T-helper 9 cell (primary cell): ENCODE results near the gene GNB2.
A peak's percentile ranks its signal among the peaks of the same experiment; 100 is the strongest.
"Not testable (repeated sequence)": the region's sequence is repeated elsewhere in the genome, so short reads cannot be mapped to it uniquely, and the experiment has no call there.

Experiments
- DNase-seq: peaks from one replicate; pipeline ENCODE4 v3.0.0-alpha.2; 2020
- total RNA-seq, 2 donors: gene quantifications; one replicate each; lab custom pipeline; 2026; lab: John Stamatoyannopoulos, UW

The GNB2 gene
- 113 to 123 reads per million in 2 donors for total RNA-seq

DNA sequence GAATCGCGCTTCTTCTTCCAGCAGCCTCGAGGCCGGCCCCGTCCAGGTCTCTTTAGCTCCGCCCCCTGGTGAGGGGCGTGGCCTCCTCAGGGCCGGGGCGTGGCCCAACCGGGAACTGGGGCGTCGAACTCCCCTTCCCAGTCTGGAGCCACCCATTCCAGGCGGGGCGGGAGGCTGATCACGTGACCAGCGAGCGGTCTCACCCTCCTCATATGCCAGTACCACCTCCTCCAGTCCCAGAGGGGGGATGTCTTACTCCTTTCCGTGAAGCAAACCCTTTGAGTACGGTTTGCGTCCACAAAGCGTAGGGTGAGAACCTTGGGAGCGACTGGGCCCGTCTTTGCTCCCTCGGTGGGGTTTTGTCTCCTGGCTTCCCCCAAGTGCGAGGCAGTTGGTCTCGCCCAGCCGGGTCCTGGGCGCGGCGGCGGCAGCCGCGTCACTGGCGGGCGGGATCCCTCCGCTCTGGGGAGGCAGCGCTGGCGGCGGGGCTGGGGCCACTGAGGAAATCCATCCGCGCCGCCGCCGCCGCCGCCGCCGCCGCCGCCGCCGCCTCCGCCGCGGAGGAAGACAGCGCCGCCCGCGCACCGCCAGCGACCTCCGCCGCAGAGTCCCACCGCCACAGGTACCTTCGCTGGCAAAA lies at the start of gene GNB2:
Gene GNB2, plus strand, starts transcription at position 439 of the 640 bp plus-strand sequence. CDS start 2,526 bp downstream, outside the sequence.
- peak; percentile 97 for DNase-seq

DNA sequence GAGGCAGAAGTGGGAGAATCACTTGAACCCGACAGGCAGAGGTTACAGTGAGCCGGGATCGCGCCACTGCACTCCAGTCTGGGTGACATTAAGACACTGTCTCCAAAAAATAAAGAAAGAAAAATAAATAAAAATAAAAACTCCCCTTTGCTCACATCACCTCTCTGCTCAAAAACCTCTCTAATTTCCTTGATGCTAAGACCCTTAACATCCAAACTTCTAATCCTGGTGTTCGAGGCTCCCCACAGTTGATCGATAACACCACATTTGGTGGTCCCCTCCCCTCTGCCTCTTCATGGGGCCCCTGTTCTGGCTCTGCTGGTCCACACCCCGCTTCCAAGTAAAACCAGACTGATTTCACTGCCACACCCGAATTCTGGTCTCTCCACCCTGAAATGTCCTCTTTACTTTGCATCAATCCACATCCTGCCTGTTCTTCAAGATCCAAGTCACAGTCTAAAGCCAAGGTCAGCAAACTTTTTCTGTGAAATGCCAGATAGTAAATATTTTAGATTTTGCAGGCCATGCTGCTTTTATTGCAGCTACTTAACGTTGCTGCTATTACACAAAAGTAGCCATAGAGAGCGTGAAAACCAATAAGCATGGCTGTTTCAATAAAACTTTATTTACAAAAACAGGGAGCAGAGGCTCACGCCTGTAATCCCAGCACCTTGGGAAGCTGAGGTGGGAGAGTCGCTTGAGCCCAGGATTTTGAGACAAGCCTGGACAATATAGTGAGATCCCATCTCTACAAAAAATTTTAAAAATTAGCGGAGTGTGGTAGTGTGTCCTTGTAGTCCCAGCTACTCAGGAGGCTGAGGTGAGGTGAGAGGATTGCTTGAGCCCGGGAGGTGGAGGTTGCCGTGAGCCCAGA lies 49.4 kb upstream of the GNB2 start:
- no peak for DNase-seq

DNA sequence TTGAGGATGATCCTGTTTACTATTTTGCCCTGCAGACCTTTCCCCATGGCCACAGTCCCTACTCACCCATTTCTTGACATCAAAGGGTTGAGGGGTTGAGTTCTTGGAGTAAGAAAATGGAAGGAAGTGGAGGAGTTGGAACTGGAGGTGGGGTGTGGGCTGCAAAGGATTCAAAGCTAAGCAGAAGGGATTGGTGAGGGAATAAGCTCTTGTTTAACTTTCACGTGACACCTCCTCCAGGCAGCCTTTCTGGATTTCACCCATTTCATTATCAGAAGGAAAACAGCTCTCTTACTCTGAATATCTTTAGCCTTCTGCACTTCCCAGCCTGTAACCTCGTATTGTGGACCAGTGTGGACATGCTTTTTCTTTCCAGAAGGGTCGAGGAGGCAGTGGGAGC lies 47.5 kb upstream of the GNB2 start:
- DNase-seq = no peak

DNA sequence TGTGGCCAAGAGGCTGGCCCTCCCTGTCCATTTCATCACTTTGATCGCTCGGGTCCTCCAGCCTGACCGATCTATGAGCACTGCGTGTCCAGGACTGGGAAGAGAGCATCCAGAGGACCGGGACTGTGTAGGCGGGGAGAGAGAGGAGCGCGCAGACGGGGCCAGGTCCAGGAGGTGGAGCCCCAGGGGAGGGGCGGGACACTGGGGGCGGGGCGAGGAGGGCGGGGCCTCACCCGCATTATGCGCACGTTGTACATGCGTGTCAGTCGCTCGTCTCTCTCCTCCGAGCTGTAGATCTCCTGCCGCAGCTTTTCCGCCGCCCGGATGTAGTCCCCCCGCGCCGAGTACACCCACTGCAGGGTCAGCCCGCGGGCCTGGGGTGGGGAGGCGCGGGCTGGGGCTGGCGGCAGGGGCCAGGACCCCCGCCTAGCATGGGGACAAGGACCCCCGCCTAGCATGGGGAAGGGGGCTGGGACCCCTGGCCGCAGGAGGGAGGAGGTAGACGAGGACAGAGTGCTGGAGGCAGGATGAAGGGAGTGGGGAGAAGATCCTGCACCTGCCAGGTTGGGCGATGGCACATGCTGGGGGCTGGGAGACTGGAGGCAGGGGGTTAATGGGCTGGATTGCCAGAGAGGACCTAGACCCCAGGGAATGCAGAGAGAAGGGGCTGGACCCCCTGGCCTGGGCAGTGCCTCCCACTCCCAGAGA lies 46.9 kb upstream of the GNB2 start:
- DNase-seq = peak; percentile 88

DNA sequence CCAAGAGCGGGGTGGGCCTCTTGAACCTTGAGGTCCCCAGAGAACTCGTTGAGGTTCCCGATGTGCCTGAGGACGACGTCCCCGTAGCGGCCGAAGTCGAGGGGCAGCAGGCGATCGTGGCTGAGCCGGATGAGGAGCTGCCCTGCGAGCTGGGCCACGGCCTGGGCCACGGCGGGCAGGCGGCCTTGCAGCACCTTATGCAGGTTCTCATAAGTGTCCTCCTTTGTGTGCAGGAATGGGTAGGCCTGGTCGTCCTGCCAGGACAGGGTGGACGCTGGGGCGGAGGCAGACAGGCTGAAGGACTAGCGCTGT lies 46.3 kb upstream of the GNB2 start:
- DNase-seq = no peak

DNA sequence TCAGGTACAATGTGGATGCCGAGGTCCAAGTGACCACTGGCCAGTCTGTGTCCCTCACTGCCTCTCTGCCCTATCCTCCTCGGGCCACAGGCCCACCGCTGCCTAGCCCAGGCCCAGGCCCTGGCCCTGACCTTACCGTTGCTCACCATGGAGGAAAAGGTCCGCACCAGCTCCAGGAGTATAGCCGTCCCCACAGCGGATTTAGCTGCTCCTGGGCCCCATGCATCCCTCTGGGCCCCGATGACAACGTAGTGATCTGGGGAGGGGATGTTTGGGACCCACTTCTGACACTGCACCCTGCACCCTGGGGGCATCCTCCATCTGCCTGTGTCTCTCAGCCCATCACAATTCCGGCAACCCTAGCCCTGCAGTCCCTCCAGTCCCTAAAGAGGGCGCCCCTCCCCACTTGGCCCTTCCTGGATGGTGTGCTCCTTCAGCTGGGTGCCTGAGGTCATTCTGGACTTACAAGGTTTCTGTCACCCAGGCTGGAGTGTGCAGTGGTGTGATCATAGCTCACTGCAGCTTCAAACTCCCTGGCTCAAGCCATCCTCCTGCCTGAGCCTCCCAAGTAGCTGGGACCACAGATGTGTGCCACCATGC lies 44.3 kb upstream of the GNB2 start:
- no peak for DNase-seq

DNA sequence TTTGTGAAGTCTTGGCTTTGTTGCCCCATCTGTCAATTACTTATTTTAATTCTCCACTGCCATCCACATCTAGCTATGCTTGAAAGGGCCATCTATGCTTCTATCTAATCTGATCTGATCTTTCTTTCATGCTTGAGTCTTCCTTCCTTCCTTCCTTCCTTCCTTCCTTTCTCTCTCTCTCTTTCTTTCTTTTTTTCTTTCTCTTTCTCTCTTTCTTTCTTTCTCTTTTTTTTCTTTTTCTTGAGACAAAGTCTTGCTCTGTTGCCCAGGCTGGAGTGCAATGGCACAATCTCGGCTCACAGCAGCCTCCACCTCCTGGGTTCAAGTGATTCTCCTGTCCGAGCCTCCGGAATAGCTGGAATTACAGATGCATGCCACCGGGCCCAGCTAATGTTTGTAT lies 43.5 kb upstream of the GNB2 start:
- DNase-seq = no peak

DNA sequence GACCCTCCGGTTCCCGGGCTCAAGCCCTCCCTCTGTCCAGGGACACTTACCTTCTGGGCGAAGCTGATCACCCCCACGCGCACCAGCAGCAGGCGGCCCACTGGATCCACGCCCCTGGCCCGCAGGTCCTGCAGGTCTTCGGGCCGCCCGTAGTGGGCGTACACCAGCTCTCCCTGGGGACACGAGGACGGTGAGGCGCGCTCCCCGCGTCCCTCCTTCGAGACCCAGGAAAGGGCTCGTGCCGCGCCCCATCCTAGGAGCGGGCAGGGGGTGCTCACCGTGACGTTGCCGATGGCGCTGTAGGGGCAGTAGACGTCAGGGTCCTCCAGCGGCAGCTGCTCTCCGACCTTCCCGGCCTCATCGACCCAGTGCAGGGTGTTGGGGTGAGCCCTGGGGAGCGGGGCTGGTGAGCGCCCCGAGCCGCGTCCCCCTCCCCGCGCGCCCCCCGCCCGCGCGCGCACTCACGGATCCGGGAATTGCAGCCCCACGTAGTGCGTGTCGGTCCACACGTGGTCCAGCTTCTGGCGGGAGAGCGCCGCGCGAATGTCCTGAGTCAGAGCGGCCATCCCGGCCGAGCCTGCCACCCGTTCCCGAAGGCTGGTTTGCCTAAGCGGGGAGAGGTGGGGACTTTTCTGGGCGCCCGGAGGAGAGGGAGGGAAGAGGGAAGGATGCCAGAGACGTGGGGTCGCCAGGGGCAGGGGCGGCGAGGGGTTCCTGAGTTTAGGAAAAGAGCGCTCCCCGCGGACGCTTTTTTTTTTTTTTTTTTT lies 40.4 kb upstream of the GNB2 start:
- peak; percentile 46 for DNase-seq

DNA sequence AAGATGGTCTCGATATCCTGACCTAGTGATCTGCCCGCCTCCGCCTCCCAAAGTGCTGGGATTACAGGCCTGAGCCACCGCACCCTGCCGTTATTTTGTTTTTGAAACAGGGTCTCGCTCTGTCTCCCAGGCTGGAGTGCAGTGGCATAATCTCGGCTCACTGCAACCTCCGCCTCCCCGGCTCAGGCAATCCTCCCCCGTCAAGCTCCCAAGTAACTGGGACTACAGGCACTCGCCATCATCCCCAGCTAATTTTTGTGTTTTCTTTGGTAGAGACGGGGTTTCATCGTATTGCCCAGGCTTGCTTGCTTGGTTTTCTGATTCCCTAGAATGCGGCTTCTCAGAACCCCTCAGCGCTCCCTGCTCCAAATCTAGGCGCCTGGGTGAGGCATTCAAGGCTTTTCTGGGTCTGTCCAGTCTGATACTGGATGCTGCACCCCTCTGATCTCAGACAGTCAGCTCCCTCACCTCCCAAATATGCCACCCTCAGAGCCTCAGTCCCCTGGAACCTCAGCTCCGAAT lies 33.5 kb upstream of the GNB2 start:
- no peak for DNase-seq

DNA sequence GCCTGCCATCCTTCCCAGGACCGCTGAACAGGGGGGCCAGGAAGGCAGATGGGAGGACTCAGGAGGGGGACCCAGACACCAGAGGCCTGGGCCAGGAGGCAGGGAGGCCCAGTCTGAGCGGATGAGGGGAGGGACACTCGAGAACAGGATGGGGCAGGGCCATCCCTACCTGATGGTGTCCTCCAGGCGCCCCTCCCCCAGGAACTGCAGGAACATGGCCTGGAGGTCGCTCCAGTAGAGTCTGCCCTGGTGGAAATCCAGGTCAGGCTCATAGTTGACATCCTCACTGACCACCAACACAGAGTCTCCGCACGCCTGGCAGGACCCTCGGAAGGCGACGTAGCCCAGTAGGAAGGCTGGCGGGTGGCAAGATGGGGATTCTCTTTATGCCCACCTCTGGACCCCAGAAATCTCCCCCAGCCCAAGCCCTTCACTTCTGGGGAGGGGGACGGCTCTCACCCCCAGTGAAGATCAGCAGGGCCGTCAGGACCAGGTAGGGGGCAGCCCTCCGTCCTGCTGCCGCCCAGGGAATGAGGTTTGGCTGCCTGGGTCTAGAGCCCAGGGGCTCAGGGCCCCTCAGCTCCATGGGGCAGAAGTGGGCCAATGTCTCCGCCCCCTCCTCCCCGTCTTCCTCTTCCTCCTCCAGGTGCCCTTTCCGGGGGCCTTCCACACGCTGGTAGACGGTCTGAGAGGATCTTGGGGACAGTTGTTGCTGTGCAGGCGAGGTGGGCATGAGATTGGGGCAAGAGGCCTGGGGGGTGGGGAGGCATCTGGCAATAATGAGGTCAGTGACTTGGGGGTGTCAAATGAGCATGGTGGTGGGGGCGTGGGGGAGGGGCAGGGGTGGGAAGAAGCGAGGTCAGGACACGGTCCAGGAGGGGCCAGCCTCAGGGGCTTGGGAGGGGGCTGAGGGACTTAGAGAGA lies 32.8 kb upstream of the GNB2 start:
- no peak for DNase-seq

DNA sequence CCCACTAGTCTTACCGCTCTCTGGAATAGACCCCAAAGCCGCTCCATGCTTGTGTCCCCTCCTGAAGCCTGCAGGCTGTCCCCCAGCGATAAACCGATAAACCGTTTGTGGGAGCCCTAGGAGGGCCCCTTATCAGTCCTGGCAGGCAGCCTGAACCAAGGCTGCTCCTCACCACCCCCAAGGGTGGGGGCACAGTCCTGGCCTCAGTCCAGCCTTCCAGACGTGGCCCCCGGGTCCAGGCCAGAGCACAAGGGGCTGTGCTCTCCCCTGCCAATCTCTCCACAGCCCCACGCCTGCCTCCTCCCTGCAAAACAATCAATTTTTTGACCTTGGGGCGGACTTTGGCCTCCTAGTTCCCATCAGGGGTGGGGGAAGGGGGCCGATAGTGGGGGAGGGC lies 32.1 kb upstream of the GNB2 start, which contains the start of gene TFR2:
Gene TFR2, minus strand, starts transcription at position 90 of the 397 bp plus-strand sequence. Its CDS starts 43 bp downstream, at position 47.
- DNase-seq = no peak

DNA sequence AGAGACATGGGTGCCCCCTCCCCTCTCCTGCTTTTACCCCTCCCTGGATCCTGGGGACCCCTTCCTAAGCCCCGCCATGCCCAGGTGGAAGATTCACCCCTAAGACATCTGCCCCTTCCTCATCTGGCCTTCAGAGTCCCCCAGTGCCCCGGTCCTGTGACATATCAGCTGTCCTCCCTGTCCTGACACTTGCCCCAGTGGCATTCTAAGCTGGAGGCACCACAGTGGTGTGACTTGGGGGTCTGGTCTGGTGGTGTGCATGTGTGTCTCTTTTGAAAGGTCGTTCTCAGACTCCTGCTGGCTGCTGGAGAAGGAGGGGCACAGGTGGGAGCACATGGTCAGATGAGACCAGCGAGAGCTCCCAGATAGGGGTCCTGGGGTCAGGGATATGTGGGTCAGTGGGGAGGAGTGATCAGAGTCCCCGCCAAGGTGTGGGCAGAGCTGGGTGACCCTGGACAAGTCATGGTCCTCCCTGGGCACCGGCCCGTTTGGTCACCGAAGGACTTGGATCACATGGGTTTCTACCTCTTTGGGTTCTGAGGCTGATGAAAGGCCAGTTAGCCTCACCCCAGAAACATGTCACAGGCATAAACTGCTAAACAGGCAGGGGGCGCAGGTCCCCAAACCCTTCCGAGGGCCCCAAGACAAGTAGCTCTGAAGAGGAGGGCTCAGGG lies 31.5 kb upstream of the GNB2 start:
- no peak for DNase-seq

DNA sequence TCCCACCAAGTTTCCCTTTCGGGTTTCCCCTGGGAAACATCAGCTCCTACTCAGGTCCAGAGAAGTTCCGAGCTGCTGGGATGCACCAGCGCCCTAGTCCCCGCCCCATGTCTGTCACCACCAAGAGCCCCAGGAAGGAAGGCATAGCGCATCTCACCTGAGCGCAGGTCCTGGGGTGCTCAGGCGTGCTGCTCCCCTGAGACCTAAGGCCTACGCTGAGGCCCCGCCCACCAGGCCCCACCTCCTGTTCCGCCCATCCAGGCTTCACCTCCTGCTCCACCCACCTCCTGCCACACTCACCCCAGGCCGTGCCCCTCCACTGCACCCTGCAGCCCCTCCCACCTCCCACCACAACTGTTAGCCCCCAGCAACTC lies 31.0 kb upstream of the GNB2 start:
- DNase-seq = no peak

DNA sequence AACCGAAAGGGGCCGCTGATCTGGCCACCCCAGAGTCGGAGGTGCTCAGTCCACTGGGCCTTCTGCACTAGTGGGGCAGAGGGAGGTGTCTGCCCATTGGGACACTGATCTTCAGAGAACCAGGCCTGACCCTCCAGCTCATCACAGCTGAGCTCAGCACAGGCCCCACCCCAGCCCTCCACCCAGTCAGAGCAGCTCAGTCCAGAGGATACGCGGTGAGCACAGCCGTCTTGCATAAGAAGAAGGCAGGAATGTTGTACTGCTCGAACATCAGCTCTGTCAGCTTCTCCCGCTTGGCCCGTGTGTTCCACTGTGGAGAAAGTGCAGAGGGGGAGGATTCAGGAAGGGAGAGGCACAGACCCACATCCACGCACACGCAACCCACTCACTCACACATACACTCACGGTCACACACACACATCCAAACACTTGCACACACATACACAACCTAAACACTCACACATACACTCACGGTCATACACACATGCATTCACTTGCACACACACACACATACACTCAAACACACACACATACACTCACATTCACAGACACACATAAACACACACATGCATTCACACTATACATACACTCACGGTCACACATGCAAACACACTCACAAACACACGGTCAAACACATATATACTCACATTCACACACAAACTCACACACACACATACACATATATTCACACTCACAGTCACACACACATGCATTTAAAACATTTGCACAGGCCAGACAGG lies 23.5 kb upstream of the GNB2 start:
- DNase-seq = no peak

DNA sequence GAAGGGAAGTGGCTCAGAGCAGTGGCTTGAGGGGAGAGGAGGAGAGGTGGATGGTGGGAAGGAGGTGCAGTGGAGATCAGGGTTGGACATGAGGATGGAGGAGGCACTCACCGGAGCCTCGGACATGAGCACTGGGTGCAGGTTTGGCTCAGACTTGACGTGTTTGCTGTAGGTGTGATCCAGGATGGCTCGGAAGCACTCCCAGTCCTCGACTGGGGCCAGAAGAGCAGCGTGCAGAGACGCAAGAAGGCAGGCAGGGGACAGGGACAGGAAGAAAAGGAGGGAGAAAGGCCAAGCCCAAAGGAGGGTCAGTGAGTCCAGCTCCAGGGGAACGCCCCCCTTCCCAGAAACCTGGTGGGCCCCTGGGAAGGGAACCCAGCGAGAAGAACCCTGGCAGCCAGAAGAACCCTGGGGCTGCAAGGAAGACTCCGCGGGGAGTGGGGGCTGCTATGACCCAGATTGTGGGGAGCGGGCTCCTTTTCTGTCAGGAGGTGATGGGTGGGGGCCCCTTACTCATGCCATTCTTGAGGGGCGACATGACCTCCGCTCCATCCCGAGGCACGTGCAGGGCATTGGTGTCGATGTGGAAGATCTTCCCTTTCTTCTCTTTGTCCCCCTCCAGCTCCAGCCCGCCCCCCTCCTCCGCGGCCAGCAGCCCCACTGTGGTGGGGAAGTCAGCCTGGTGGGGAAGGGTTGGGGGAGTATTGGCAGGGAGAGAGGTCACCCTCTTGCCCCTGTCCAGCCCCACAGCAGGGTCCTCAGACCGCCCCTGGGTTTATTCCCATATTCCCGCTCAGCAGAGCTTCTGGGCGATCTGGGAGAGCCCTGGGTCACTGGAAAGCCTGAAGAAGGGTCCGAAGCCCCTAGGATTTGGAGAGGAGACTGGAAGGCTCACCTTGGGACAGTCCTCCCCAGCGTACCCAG lies 18.4 kb upstream of the GNB2 start:
- DNase-seq = no peak

DNA sequence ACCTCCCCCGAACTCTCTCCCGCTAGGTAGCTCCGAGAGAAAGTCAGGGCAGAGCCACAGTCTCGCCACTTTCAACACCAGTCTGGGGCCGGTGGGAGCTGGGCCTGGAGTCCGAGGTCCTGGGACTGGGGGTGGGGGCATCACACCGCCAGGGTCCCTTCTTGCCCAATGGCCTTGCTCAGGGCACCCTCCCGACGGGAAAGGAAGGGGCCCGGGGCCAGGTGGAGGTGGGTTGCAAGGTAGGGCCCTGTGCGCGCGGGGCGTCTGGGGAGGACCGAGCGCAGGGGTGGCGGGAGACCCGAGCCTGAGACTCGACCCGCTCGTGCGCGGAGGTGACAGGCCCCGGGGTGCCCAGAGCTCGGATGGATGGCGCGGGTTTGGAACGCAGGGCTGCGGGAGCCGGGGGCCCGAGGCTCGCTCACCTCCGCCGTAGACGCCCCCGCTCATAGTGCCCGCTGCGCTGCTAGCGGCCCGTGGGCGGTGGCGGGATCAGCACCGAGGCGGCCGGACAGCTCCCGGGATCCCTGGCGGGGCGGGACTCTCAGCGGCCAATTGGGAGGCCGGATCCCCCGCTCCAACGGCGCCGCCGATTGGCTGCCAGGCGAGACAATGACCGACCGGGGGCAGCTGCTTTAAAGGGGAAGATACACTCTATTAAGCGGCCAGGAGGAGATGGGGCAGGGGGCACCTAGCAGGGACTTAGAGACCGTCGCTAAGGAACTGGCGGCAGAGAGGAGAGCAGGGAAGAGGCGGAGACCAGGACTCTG lies 17.4 kb upstream of the GNB2 start, which contains the start of gene ACTL6B:
Gene ACTL6B, minus strand, starts transcription at position 541 of the 767 bp plus-strand sequence. Its CDS starts 94 bp downstream, at position 447.
- peak; percentile 46 for DNase-seq

DNA sequence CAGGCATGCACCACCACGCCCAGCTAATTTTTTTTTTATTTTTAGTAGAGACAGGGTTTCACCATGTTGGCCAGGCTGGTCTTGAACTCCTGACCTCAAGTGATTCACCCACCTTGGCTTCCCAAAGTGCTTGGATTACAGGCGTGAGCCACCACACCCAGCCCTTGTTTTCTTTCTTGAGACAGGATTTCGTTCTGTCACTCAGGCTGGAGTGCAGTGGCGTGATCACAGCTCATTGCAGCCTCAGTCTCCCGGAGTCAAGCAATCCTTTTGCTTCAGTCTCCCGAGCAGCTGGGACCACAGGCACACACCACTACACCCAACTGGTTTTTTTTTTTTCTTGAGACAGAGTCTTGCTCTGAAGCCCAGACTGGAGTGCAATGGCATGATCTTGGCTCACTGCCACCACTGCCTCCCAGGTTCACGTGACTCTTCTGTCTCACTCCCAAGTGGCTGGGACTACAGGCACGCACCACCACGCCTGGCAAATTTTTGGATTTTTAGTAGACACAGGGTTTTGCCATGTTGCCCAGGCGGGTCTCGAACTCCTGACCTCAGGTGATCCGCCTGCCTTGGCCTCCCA lies 11.3 kb upstream of the GNB2 start:
- DNase-seq = not testable (repeated sequence)
